ENCODE results near the gene PATZ1.

DNA sequence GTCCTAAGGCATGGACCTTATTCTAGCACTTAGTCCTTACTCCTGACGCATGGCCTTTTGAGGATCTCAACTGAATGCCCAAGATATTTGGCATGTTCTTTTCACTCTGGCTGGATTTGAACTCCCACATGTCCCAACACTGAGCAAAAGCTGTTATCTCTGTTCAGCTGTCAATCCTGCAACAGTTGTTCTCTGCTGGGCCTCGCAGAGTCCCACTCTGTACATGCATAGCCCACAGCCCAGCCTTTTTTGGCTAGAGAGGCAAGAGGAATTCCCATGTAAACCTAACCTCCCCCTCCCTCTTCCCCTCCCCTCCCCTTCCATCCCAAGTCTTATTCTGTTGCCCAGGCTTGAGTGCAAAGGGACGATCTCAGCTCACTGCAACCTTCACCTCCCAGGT, 31.5 kb upstream of the PATZ1 start:
- TF ChIP-seq CTCF (IDR thresholded peaks at IDR 0.05) = no peak
- no peak for TF ChIP-seq EP300 (IDR thresholded peaks at IDR 0.05)
- TF ChIP-seq POLR2A (IDR thresholded peaks at IDR 0.05) = no peak

Measured in ovary (tissue), 3 donors.